Measurements from ENCODE around the gene VPS37C. TPM values are rescaled to one million over a fixed set of nuclear protein-coding genes. Genes with fewer than 3 reads are reported as not detected.

Gene VPS37C
- total and polyA plus RNA-seq, 2 of the 13 experiments (the other 11 are each of a cell fraction or from before 2014, with no cell fraction given) = 7.5 to 8.8 TPM

- TF ChIP-seq ETV5 (CRISPR knock-in tag; IDR thresholded peaks at IDR 0.05; ENCODE audit: borderline replicate concordance) (peak; percentile 61; the same call in 1 of the 2 replicates), ZUFSP (CRISPR knock-in tag; IDR thresholded peaks at IDR 0.05; ENCODE audit: borderline replicate concordance) (no peak), FOXA3 (CRISPR knock-in tag; IDR thresholded peaks at IDR 0.05) (peak; percentile 66), LRRFIP1 (CRISPR knock-in tag; conservative IDR thresholded peaks at IDR 0.05) (no peak), NBN (conservative IDR thresholded peaks at IDR 0.05) (no peak), DRAP1 (CRISPR knock-in tag; IDR thresholded peaks at IDR 0.05) (peak; percentile 45; the same call in 1 of the 2 replicates), SP1 (IDR thresholded peaks at IDR 0.05) (no peak), SP1 (CRISPR knock-in tag; IDR thresholded peaks at IDR 0.05) (peak; percentile 59; the same call in 1 of the 2 replicates), NKX3-1 (CRISPR knock-in tag; IDR thresholded peaks at IDR 0.05) (peak; percentile 48; the same call in 1 of the 2 replicates), HIVEP1 (CRISPR knock-in tag; IDR thresholded peaks at IDR 0.05) (0 out of 2 replicates have a peak, but pooled peaks have one; percentile 22), ZNF607 (CRISPR knock-in tag; IDR thresholded peaks at IDR 0.05; ENCODE audit: borderline replicate concordance) (peak; percentile 28; the same call in 1 of the 2 replicates), FOXC1 (CRISPR knock-in tag; IDR thresholded peaks at IDR 0.05; ENCODE audit: borderline replicate concordance) (peak; percentile 43; the same call in 1 of the 2 replicates), POGK (CRISPR knock-in tag; conservative IDR thresholded peaks at IDR 0.05) (peak; percentile 70; the same call in 1 of the 2 replicates), MIXL1 (CRISPR knock-in tag; IDR thresholded peaks at IDR 0.05) (peak; percentile 68), ZBTB44 (CRISPR knock-in tag; IDR thresholded peaks at IDR 0.05) (peak; percentile 74; the same call in 1 of the 2 replicates), GABPB1 (CRISPR knock-in tag; IDR thresholded peaks at IDR 0.05) (peak; percentile 73), ZBTB43 (CRISPR knock-in tag; conservative IDR thresholded peaks at IDR 0.05) (0 out of 2 replicates have a peak, but pooled peaks have one; percentile 43), FOXK1 (CRISPR knock-in tag; IDR thresholded peaks at IDR 0.05; ENCODE audit: borderline replicate concordance, low read depth) (peak; percentile 69; the same call in 1 of the 2 replicates), POGZ (CRISPR knock-in tag; IDR thresholded peaks at IDR 0.05) (peak; percentile 84)
Measured at GRCh38 chr11:61129639-61130523, 31.3 kb downstream of the VPS37C start (continued).

Measured in HepG2 (cell line).